ENCODE results near the gene SMARCA4.

SMARCA4 gene

GRCh38 chr19:11019824-11020223 is 59.0 kb downstream of the SMARCA4 start:
- Histone ChIP-seq H3K9ac (ENCODE audit: low read depth in 1 of 2, low read length in 2 of 2) (no peak overlapping the region), H3K4me1 (ENCODE audit: control insufficient read depth in 1 of 2, insufficient read depth in 2 of 2, low read length in 2 of 2) (peaks cover 0 to 7% of the 10 kb centered on the region in 2 donors), H3K27ac (ENCODE audit: low read depth, low read length) (no peak overlapping the region), H3K27me3 (ENCODE audit: control insufficient read depth in 1 of 2, insufficient read depth in 2 of 2, low read length in 2 of 2) (no peaks in the 10 kb centered on the region), H3K4me3 (ENCODE audit: low read depth in 1 of 2, low read length in 2 of 2) (no peak overlapping the region), H3K36me3 (ENCODE audit: control insufficient read depth in 1 of 2, insufficient read depth in 2 of 2, low read length in 2 of 2) (peaks cover 57 to 96% of the 10 kb centered on the region in 2 donors), H3K9me3 (ENCODE audit: control insufficient read depth in 1 of 2, low read length in 2 of 2) (no peaks in the 10 kb centered on the region)

DNA sequence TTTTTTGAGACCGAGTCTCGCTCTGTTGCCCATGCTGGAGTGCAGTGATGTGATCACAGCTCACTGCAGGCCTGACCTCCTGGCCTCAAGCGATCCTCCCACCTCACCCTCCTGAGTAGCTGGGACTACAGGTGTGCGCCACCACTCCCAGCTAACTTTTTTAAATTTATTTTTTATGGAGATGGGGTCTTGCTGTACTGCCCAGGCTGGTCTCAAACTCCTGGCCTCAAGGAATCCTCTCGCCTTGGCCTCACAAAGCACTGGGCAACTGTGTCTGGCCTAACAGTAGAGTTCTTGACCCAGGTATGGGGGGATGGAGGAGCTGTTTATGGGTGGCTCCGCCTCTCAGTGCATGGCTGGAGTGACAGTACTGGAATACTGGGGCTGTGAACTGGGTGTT is 59.6 kb downstream of the SMARCA4 start:
- peaks cover 51 to 96% of the 10 kb centered on the region in 2 donors for H3K36me3 ChIP-seq (ENCODE audit: control insufficient read depth in 1 of 2, insufficient read depth in 2 of 2, low read length in 2 of 2)
- no peak overlapping the region for H3K9ac ChIP-seq (ENCODE audit: low read depth in 1 of 2, low read length in 2 of 2)
- H3K27me3 ChIP-seq (ENCODE audit: control insufficient read depth in 1 of 2, insufficient read depth in 2 of 2, low read length in 2 of 2): no peaks in the 10 kb centered on the region
- no peak overlapping the region for H3K4me3 ChIP-seq (ENCODE audit: low read depth in 1 of 2, low read length in 2 of 2)
- H3K9me3 ChIP-seq (ENCODE audit: control insufficient read depth in 1 of 2, low read length in 2 of 2): no peaks in the 10 kb centered on the region
- no peak overlapping the region for H3K27ac ChIP-seq (ENCODE audit: low read depth, low read length)
- H3K4me1 ChIP-seq (ENCODE audit: control insufficient read depth in 1 of 2, insufficient read depth in 2 of 2, low read length in 2 of 2): peaks cover 0 to 7% of the 10 kb centered on the region in 2 donors

GRCh38 chr19:11020982-11021759 is 60.3 kb downstream of the SMARCA4 start:
- Histone ChIP-seq H3K27ac (ENCODE audit: low read depth, low read length) (no peak overlapping the region), H3K36me3 (ENCODE audit: control insufficient read depth in 1 of 2, insufficient read depth in 2 of 2, low read length in 2 of 2) (peaks cover 49 to 98% of the 10 kb centered on the region in 2 donors), H3K4me3 (ENCODE audit: low read depth in 1 of 2, low read length in 2 of 2) (no peak overlapping the region), H3K4me1 (ENCODE audit: control insufficient read depth in 1 of 2, insufficient read depth in 2 of 2, low read length in 2 of 2) (peaks cover 0 to 7% of the 10 kb centered on the region in 2 donors), H3K9ac (ENCODE audit: low read depth in 1 of 2, low read length in 2 of 2) (no peak overlapping the region), H3K27me3 (ENCODE audit: control insufficient read depth in 1 of 2, insufficient read depth in 2 of 2, low read length in 2 of 2) (no peaks in the 10 kb centered on the region), H3K9me3 (ENCODE audit: control insufficient read depth in 1 of 2, low read length in 2 of 2) (no peaks in the 10 kb centered on the region)

DNA sequence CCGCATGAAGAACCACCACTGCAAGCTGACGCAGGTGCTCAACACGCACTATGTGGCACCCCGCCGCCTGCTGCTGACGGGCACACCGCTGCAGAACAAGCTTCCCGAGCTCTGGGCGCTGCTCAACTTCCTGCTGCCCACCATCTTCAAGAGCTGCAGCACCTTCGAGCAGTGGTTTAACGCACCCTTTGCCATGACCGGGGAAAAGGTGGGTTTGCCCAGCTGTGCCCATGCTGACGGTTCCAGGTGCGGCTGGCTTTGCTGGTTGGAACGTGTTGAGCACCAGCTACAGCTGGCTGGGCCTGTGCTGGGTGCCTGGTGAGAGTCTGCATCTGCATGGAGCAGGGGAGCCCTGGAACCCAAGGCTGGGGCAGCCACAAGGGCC is 60.9 kb downstream of the SMARCA4 start:
- Histone ChIP-seq H3K27ac (ENCODE audit: low read depth, low read length) (no peak overlapping the region), H3K36me3 (ENCODE audit: control insufficient read depth in 1 of 2, insufficient read depth in 2 of 2, low read length in 2 of 2) (peaks cover 45 to 95% of the 10 kb centered on the region in 2 donors)

GRCh38 chr19:11023016-11023415 is 62.2 kb downstream of the SMARCA4 start:
- Histone ChIP-seq H3K4me3 (ENCODE audit: low read depth in 1 of 2, low read length in 2 of 2) (no peak overlapping the region), H3K9me3 (ENCODE audit: control insufficient read depth in 1 of 2, low read length in 2 of 2) (no peaks in the 10 kb centered on the region), H3K36me3 (ENCODE audit: control insufficient read depth in 1 of 2, insufficient read depth in 2 of 2, low read length in 2 of 2) (peaks cover 46 to 95% of the 10 kb centered on the region in 2 donors), H3K4me1 (ENCODE audit: control insufficient read depth in 1 of 2, insufficient read depth in 2 of 2, low read length in 2 of 2) (peaks cover 0 to 4% of the 10 kb centered on the region in 2 donors), H3K9ac (ENCODE audit: low read depth in 1 of 2, low read length in 2 of 2) (no peak overlapping the region), H3K27ac (ENCODE audit: low read depth, low read length) (no peak overlapping the region), H3K27me3 (ENCODE audit: control insufficient read depth in 1 of 2, insufficient read depth in 2 of 2, low read length in 2 of 2) (no peaks in the 10 kb centered on the region)

More for the DNA sequence above, 60.9 kb downstream of the SMARCA4 start:
- no peak overlapping the region for H3K4me3 ChIP-seq (ENCODE audit: low read depth in 1 of 2, low read length in 2 of 2)
- no peaks in the 10 kb centered on the region for H3K9me3 ChIP-seq (ENCODE audit: control insufficient read depth in 1 of 2, low read length in 2 of 2)
- H3K4me1 ChIP-seq (ENCODE audit: control insufficient read depth in 1 of 2, insufficient read depth in 2 of 2, low read length in 2 of 2): peaks cover 0 to 7% of the 10 kb centered on the region in 2 donors
- no peaks in the 10 kb centered on the region for H3K27me3 ChIP-seq (ENCODE audit: control insufficient read depth in 1 of 2, insufficient read depth in 2 of 2, low read length in 2 of 2)
- H3K9ac ChIP-seq (ENCODE audit: low read depth in 1 of 2, low read length in 2 of 2): no peak overlapping the region

- no peak overlapping the region for H3K4me3 ChIP-seq (ENCODE audit: low read depth in 1 of 2, low read length in 2 of 2)
- H3K27ac ChIP-seq (ENCODE audit: low read depth, low read length): no peak overlapping the region
- no peaks in the 10 kb centered on the region for H3K27me3 ChIP-seq (ENCODE audit: control insufficient read depth in 1 of 2, insufficient read depth in 2 of 2, low read length in 2 of 2)
- no peak overlapping the region for H3K9ac ChIP-seq (ENCODE audit: low read depth in 1 of 2, low read length in 2 of 2)
- no peaks in the 10 kb centered on the region for H3K4me1 ChIP-seq (ENCODE audit: control insufficient read depth in 1 of 2, insufficient read depth in 2 of 2, low read length in 2 of 2)
- peaks cover 48 to 95% of the 10 kb centered on the region in 2 donors for H3K36me3 ChIP-seq (ENCODE audit: control insufficient read depth in 1 of 2, insufficient read depth in 2 of 2, low read length in 2 of 2)
- no peaks in the 10 kb centered on the region for H3K9me3 ChIP-seq (ENCODE audit: control insufficient read depth in 1 of 2, low read length in 2 of 2)
Measured at GRCh38 chr19:11023710-11024109, 62.9 kb downstream of the SMARCA4 start.

GRCh38 chr19:11024259-11024658 is 63.4 kb downstream of the SMARCA4 start:
- peaks cover 47 to 94% of the 10 kb centered on the region in 2 donors for H3K36me3 ChIP-seq (ENCODE audit: control insufficient read depth in 1 of 2, insufficient read depth in 2 of 2, low read length in 2 of 2)
- no peak overlapping the region for H3K27ac ChIP-seq (ENCODE audit: low read depth, low read length)
- no peak overlapping the region for H3K9ac ChIP-seq (ENCODE audit: low read depth in 1 of 2, low read length in 2 of 2)

GRCh38 chr19:11025006-11025405 is 64.2 kb downstream of the SMARCA4 start:
- no peak overlapping the region for H3K4me3 ChIP-seq (ENCODE audit: low read depth in 1 of 2, low read length in 2 of 2)
- no peak overlapping the region for H3K9ac ChIP-seq (ENCODE audit: low read depth in 1 of 2, low read length in 2 of 2)
- no peaks in the 10 kb centered on the region for H3K27me3 ChIP-seq (ENCODE audit: control insufficient read depth in 1 of 2, insufficient read depth in 2 of 2, low read length in 2 of 2)
- H3K4me1 ChIP-seq (ENCODE audit: control insufficient read depth in 1 of 2, insufficient read depth in 2 of 2, low read length in 2 of 2): no peaks in the 10 kb centered on the region
- peaks cover 42 to 93% of the 10 kb centered on the region in 2 donors for H3K36me3 ChIP-seq (ENCODE audit: control insufficient read depth in 1 of 2, insufficient read depth in 2 of 2, low read length in 2 of 2)
- no peak overlapping the region for H3K27ac ChIP-seq (ENCODE audit: low read depth, low read length)
- H3K9me3 ChIP-seq (ENCODE audit: control insufficient read depth in 1 of 2, low read length in 2 of 2): no peaks in the 10 kb centered on the region

More at GRCh38 chr19:11024259-11024658, 63.4 kb downstream of the SMARCA4 start:
- Histone ChIP-seq H3K9me3 (ENCODE audit: control insufficient read depth in 1 of 2, low read length in 2 of 2) (no peaks in the 10 kb centered on the region), H3K27me3 (ENCODE audit: control insufficient read depth in 1 of 2, insufficient read depth in 2 of 2, low read length in 2 of 2) (no peaks in the 10 kb centered on the region), H3K4me1 (ENCODE audit: control insufficient read depth in 1 of 2, insufficient read depth in 2 of 2, low read length in 2 of 2) (no peaks in the 10 kb centered on the region), H3K4me3 (ENCODE audit: low read depth in 1 of 2, low read length in 2 of 2) (no peak overlapping the region)

DNA sequence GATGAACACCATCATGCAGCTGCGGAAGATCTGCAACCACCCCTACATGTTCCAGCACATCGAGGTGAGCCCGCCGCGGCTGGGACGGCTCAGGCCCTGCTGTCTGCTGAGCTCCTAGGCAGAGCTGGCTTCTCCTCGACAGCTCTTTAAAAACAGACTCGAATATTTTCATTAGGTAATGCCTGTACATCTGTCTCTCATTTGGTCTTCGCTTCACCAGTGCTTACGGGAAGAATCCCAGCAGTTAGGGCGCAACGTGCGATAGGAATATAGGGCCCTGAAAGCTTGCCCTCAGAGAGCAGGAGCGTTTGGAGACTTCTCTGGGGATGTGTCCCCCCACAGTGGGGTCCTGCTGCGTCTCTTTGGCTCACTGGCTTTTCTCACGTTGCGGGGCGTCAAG is 64.6 kb downstream of the SMARCA4 start:
- no peak overlapping the region for H3K27ac ChIP-seq (ENCODE audit: low read depth, low read length)
- H3K4me1 ChIP-seq (ENCODE audit: control insufficient read depth in 1 of 2, insufficient read depth in 2 of 2, low read length in 2 of 2): no peaks in the 10 kb centered on the region
- H3K9me3 ChIP-seq (ENCODE audit: control insufficient read depth in 1 of 2, low read length in 2 of 2): no peaks in the 10 kb centered on the region
- no peak overlapping the region for H3K9ac ChIP-seq (ENCODE audit: low read depth in 1 of 2, low read length in 2 of 2)
- peaks cover 47 to 93% of the 10 kb centered on the region in 2 donors for H3K36me3 ChIP-seq (ENCODE audit: control insufficient read depth in 1 of 2, insufficient read depth in 2 of 2, low read length in 2 of 2)
- H3K4me3 ChIP-seq (ENCODE audit: low read depth in 1 of 2, low read length in 2 of 2): no peak overlapping the region
- no peaks in the 10 kb centered on the region for H3K27me3 ChIP-seq (ENCODE audit: control insufficient read depth in 1 of 2, insufficient read depth in 2 of 2, low read length in 2 of 2)

GRCh38 chr19:11025997-11026396 is 65.2 kb downstream of the SMARCA4 start:
- no peak overlapping the region for H3K4me3 ChIP-seq (ENCODE audit: low read depth in 1 of 2, low read length in 2 of 2)
- H3K27ac ChIP-seq (ENCODE audit: low read depth, low read length): no peak overlapping the region
- H3K36me3 ChIP-seq (ENCODE audit: control insufficient read depth in 1 of 2, insufficient read depth in 2 of 2, low read length in 2 of 2): peaks cover 49 to 93% of the 10 kb centered on the region in 2 donors
- H3K27me3 ChIP-seq (ENCODE audit: control insufficient read depth in 1 of 2, insufficient read depth in 2 of 2, low read length in 2 of 2): no peaks in the 10 kb centered on the region
- no peaks in the 10 kb centered on the region for H3K9me3 ChIP-seq (ENCODE audit: control insufficient read depth in 1 of 2, low read length in 2 of 2)
- H3K4me1 ChIP-seq (ENCODE audit: control insufficient read depth in 1 of 2, insufficient read depth in 2 of 2, low read length in 2 of 2): no peaks in the 10 kb centered on the region
- no peak overlapping the region for H3K9ac ChIP-seq (ENCODE audit: low read depth in 1 of 2, low read length in 2 of 2)

Data from duodenal mucosa (tissue), 2 donors.